GM21381 (cell line): ENCODE results near the gene ZNF580.

Experiments used
- ATAC-seq: cut with Tn5 transposase; IDR thresholded peaks from one replicate; pipeline ENCODE4 v1.9.1; 2021; ENCODE audit warnings: mild to moderate bottlenecking, moderate library complexity; ENCODE audit not compliant: unreplicated experiment

The ZNF580 gene

DNA sequence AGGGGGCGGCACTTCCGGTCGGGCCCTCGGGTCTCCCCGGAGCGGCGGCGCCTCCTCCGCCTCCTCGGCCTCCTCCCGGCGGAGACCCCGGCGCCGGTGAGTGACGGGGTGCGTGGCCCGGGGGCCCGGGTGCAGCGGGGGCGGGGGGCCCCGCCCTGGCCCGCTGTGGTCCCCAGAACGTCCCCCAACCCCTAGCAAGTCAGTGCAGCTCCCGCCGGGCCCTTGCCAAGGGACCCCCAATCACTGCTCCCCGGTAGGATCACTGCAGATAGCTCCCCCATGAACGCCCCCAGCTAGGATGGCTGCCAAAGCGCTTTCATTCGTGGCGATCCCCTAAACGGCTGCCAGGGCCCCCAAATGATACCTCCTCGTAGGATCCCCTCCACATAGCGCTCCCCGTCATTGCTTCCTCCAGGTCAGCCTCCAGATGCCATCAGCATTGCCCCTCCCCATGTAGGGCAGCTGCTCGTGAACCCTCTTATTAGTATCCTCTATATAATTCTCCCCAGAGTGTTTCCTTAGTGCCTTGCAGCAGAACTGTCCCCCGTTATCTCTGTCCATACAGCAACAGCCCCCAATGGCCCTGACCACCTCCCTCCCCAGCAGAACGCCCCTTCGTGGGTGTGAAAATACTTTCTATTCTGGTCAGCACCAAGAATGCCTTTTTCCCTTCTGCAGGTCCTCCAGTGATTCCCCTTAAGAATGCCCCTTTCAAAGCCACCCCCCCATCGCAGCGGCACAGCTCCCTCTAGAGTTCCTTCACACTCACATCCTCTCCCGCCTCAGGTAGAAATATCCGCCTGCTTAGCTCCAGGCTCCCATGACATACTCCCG is 34.9 kb upstream of the ZNF580 start, which contains the start of gene ZNF865:
Gene ZNF865, plus strand, starts transcription at position 11 of the 834 bp plus-strand sequence. CDS start 7,972 bp downstream, outside the sequence.
- peak; percentile 31 for ATAC-seq

DNA sequence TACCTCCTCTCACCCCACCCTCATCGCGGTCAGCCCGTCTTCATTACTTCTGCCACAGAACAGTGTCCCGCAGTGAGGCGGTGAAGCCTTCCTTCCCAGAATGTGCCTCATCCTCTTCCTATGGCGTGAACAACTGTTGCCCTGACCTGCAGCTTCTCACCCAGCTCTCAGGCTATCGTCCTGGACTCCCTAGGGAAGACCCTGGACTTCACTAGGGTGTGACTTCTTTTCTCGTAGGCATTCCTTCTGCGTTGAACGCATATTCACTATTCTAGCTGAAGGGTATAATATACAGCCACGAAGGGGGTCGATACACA is 34.4 kb upstream of the ZNF580 start:
- ATAC-seq: no peak

DNA sequence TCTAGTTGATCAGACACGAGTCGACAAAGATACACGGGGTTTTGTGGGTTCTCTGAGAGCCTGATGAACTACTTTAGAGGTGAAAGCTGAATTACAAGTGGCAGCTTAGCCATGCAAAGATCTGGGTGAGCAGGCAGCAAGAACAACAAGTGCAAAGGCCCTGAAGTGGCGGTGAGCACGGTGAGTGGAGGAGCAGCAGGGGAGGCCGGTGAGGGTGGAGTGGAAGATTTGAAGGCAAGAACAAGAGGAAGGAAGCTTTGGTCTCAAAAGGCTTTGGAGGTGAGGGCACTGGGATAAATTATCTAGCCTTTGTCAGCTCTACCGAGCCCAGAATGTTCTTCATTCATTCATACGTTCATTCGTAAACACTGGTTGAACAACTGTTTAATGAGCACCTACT is 34.0 kb upstream of the ZNF580 start:
- no peak for ATAC-seq

DNA sequence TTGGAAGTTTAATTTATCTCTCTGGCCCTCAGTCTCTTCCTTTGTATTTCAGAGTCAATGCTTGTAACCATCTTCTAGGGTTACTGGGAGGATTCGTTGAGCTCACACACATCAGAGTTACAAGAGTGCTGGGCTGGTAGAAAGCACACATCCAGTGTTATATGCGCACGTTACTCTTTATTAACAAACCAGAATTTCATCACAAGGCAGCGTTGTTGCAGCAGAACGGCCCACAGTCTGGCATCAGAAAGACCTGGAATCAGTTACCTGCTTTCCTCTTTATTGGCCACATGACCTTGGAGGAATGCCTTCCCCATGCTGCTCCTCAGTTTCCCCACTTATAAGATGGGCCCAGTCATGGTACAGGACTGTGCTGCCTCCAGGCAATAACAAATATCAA is 31.5 kb upstream of the ZNF580 start:
- no peak for ATAC-seq

DNA sequence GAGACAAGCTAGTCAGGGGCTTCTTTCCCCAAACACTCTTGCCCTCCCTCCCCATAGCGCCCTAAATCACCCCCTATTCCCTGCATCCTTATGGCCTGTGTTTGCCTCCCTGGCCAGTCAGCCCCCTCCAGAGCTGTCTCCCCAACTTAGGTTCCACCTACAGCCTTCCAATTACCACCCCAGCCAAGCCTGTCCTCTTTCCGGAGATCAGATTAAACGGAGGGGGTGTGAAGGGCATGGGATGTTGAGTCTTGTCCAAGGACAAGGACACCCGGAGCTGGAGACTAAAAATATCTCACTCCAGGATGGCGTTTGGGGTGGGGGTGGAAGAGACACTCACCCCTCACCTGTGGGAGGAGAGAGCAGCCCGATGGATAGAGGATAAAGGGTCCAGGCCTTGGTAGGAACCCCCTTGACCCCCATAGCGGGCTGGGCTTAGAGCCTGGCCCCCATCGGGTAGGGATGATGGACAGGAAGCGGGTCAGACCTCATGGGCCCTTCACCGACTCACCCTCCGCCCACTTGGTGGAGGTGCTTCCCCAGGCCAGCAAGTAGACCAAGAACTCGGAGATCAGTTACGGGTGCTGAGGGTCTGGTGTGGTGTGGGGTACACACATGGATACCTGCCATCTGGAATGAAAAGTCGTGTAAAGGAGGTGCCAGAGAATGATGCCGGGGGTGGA is 29.4 kb upstream of the ZNF580 start:
- no peak for ATAC-seq

DNA sequence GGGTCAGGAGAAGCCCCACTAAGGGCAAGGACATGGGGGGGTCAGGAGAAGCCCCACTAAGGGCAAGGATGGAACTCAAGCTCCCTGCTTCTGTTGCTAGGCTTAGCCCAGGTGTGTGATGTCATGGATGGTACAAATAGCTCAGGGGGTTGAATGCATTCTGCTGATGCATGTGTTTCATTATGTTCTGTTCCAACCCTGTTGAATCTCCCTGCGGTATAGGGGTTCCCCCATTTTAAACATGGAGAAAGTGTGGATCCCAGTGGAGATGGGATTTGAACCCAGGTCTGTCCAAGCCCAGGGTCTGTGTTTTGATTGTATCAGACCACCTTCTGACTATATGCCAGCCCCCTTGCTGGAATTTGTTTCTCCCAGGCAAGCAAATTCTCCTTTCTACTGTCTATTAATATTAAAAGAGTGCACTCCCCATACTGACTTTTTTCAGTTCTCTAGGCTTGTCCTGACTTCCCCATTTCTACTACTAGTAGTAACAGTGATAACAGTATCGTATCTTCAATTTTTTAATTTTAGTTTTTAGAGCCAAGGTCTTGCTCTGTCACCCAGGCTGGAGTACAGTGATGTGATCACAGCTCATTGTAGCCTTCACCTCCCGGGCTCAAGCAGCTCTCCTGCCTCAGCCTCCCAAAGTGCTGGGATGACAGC is 28.7 kb upstream of the ZNF580 start:
- ATAC-seq: no peak

DNA sequence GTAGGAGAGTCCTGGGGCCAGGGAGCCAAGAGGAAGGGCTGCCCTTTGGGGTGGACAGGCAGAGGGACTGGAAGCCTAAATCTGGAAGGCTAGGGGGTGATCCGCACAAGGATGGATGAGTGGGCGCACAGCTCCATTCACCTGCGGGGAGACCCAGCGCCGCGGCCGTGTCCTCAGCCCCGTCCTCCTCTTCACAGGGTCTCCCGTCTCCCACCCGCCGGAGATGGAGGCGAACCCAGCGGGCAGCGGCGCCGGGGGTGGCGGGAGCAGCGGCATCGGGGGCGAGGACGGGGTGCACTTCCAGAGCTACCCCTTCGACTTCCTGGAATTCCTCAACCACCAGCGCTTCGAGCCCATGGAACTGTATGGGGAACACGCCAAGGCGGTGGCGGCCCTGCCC is 27.4 kb upstream of the ZNF580 start:
- no peak for ATAC-seq

DNA sequence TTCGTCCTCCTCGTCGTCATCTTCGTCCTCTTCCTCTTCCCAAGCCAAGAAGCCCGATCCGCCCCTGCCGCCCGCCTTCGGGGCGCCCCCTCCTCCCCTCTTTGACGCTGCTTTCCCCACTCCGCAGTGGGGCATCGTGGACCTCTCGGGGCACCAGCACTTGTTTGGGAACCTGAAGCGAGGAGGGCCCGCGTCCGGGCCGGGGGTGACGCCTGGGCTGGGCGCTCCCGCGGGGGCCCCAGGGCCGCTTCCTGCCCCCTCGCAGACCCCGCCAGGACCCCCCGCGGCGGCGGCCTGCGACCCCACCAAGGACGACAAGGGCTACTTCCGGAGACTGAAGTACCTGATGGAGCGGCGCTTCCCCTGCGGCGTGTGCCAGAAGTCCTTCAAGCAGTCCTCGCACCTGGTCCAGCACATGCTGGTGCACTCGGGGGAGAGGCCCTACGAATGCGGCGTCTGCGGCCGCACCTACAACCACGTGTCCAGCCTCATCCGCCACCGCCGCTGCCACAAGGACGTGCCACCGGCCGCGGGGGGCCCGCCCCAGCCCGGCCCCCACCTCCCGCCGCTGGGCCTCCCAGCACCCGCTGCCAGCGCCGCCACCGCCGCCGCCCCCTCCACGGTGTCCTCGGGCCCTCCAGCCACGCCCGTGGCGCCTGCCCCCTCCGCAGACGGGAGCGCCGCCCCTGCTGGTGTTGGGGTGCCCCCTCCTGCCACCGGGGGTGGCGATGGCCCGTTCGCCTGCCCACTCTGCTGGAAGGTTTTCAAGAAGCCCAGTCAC is 26.7 kb upstream of the ZNF580 start:
- no peak for ATAC-seq

DNA sequence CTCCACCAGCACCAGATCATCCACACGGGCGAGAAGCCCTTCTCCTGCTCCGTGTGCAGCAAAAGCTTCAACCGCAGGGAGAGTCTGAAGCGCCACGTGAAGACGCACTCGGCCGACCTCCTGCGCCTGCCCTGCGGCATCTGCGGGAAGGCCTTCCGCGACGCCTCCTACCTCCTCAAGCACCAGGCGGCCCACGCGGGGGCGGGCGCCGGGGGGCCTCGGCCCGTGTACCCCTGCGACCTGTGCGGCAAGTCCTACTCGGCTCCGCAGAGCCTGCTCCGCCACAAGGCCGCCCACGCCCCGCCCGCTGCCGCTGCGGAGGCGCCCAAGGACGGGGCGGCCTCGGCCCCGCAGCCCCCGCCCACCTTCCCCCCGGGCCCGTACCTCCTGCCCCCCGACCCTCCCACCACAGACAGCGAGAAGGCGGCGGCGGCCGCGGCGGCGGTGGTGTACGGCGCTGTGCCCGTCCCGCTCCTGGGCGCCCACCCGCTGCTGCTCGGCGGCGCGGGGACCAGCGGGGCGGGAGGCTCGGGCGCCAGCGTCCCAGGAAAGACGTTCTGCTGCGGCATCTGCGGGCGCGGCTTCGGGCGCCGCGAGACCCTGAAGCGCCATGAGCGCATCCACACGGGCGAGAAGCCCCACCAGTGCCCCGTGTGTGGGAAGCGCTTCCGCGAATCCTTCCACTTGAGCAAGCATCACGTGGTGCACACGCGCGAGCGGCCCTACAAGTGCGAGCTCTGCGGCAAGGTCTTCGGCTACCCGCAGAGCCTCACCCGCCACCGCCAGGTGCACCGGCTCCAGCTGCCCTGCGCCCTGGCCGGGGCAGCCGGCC is 25.9 kb upstream of the ZNF580 start:
- ATAC-seq: no peak

DNA sequence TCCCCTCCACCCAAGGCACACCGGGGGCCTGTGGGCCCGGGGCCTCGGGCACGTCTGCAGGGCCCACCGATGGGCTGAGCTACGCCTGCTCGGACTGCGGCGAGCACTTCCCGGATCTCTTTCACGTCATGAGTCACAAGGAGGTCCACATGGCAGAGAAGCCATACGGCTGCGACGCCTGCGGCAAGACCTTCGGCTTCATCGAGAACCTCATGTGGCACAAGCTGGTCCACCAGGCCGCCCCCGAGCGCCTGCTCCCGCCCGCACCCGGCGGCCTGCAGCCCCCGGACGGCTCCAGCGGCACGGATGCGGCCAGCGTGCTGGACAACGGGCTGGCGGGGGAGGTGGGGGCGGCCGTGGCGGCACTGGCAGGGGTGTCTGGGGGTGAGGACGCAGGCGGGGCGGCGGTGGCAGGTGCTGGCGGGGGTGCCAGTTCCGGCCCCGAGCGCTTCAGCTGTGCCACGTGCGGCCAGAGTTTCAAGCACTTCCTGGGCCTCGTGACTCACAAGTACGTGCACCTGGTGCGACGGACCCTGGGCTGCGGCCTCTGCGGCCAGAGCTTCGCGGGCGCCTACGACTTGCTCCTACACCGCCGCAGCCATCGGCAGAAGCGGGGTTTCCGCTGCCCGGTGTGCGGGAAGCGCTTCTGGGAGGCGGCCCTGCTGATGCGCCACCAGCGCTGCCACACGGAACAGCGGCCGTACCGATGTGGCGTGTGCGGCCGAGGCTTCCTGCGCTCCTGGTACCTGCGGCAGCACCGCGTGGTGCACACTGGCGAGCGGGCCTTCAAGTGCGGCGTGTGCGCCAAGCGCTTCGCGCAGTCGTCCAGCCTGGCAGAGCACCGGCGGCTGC is 25.0 kb upstream of the ZNF580 start:
- ATAC-seq: no peak

DNA sequence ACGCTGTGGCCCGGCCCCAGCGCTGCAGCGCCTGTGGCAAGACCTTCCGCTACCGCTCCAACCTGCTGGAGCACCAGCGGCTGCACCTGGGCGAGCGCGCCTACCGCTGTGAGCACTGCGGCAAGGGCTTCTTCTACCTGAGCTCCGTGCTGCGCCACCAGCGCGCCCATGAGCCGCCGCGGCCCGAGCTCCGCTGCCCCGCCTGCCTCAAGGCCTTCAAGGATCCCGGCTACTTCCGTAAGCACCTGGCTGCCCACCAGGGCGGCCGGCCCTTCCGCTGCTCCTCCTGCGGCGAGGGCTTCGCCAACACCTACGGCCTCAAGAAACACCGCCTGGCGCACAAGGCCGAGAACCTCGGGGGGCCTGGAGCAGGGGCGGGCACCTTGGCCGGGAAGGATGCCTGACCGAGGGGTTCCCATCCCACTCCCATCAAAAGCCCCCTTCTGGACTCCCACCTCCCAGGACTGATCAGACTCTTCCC is 24.4 kb upstream of the ZNF580 start:
- no peak for ATAC-seq

DNA sequence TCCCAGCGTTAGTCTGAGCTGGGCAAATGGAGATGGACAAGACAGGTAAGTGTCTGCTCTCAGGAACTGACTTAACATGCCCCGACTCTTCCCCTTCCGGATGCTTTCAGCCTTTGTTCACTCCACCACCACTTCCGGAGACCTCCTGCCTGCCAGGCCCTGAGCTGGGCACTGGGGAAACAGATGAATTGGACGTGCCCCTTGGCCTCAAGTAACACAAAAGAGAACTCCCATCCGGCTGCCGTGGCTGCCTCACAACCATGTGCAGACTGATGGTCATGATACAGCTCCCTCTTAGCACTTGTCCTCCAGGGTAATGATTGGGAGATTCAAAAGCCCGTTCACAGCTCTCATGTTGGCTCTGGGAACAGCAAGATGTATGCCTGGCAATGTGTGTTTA is 23.4 kb upstream of the ZNF580 start:
- ATAC-seq: no peak

DNA sequence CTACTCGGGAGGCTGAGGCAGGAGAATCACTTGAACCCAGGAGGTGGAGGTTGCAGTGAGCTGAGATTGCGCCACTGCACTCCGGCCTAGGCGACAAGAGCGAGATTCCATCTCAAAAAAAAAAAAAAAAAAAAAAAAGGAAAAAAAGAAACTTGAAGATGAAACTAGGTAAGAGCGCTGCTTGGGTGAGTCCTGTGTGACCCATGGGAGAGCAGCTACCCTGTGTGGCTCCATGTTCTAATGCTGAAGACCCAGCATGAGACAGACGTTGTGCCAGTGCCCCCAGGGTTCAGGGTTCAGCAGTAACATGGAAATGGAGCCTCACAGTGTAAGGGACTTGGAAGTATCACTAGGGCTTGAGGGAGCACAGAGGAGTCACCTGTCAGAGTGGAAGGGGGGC is 22.4 kb upstream of the ZNF580 start:
- ATAC-seq: no peak

DNA sequence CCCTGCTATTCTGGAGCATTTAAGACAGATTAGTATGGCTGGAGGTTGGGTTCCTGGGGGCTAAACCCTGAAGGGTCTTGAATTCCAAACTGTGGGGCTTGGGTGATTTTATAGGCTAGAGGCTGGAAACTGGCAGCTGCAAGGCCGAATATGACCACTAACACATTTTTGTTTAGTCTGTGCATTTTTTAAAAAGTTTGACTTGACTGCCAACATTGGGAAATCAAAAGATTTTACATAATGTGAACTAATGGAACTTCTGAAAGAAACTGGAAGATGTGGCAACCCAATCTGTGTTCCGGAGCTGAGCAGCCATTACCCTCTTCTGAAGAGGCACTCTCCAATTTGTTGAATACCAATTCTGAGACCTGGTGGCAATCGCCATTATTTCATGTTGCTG is 21.5 kb upstream of the ZNF580 start:
- ATAC-seq: no peak

DNA sequence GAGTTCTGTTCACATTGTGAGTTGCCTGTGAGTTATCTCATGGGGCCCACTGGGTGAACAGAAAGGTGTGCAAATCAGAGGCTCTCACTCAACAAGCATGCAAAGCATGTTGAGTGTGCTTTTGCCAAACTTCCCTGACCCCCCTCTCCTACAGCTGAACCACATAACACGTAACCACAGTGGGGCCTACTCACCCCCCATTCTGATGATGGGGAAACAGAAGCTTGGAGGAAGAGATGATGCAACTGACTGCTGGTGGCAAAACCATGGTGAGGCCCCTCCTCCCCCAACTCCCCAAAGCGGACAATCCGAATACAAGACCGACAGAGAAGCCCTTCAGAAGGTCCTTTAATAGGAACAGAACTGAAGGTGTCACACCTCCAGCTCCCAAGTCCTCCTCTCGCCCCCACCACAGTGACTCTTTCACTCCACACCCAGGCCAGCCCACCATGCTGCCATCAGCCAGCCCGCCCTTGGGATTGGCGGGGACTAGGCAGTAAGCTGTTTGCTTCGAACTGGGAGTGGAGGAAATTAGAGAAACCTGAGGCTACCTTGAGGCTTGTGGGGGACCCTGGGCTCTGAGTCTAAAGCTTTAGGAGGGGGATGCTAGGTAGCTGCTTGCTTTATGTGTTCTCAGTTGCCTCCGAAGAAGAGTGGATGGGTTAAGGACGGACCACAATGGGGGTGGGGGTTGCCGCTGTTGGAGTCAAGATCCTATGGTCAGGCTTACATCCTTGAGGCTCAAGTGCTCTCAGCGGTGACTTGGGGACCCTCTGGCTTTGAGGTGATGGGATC is 20.2 kb upstream of the ZNF580 start:
- no peak for ATAC-seq

DNA sequence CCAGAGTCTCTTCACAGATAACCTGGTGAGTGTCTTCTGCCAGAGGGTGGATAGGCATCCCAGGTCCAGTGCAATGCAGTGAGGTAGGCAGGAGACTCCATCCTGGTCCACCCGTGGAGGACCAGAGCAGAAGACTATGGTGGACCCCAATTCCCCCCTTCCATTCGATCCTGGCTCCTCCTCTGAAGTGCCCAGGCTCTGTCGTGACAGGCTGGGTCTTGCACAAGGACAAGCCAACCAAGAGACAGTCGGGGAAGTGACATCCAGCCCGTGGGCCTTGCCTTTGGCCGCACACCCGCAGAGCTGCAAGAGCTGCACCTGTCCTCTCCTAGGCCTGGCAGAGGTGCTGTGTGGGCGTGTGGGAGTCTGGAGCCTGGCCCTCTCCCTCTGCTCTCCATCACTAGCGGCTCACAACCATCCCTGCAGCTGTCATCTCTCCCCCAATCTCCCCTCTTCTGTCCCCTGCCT is 19.6 kb upstream of the ZNF580 start:
- no peak for ATAC-seq

DNA sequence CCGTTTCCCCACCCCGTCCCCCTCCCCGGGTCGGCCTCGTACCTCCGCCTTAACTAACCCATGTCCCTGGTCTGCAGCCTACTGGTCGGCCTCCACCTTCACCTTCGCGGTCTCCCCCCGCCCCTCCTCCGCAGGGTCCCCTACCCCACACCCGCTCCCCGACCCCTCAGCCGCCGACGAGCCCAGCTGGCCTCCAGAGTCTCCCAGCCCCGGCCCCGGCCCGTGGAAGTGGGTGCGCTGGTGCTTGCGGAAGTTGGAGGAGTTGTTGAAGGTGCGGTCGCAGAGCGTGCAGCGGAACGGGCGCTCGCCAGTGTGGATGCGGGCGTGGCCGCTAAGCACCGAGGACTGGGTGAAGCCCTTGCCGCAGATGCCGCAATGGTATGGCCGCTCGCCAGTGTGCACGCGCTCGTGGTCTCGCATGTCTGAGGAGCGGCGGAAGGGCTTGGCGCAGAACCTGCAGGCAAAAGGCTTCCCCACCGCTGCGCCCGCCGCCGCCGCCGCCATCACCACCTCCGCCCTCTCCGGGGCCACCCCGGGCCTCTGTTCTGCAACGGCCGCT is 19.1 kb upstream of the ZNF580 start:
- no peak for ATAC-seq
